ENCODE measurements around the gene CRISPLD2.

The CRISPLD2 gene, protein sequence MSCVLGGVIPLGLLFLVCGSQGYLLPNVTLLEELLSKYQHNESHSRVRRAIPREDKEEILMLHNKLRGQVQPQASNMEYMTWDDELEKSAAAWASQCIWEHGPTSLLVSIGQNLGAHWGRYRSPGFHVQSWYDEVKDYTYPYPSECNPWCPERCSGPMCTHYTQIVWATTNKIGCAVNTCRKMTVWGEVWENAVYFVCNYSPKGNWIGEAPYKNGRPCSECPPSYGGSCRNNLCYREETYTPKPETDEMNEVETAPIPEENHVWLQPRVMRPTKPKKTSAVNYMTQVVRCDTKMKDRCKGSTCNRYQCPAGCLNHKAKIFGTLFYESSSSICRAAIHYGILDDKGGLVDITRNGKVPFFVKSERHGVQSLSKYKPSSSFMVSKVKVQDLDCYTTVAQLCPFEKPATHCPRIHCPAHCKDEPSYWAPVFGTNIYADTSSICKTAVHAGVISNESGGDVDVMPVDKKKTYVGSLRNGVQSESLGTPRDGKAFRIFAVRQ

DNA sequence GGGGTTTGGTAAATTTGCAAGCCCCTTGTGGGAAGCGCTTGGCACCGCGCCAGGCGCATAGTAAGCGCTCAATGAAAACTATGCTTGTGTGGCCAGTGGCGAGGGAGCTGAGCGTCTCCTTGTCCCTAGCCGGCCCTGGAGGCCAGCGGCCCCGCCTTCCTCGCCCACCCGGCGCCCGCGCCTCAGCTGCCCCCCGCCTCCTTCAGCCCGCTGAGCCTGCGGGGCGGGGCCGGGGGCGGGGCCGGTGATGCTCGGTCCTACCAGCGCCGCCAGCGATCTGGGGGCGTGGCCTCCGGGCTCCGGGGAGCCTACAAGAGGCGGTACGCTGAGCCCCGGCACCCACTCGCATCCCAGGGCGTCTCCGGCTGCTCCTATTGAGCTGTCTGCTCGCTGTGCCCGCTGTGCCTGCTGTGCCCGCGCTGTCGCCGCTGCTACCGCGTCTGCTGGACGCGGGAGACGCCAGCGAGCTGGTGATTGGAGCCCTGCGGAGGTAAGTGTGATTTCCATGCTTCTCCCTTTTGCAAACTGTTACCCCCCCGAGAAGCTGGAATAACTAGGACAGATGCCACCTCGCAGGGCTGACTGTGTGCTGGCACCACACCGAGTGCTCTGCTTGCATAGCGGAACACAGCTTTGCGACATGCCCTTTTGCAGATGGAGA is at the start of gene CRISPLD2:
Gene CRISPLD2 (plus strand): TSS at position 342 of the 661 bp plus-strand sequence. CDS start 18,511 bp downstream, outside the sequence.
- DNase-seq (ENCODE audit: low read depth) = peak; percentile 82

DNA sequence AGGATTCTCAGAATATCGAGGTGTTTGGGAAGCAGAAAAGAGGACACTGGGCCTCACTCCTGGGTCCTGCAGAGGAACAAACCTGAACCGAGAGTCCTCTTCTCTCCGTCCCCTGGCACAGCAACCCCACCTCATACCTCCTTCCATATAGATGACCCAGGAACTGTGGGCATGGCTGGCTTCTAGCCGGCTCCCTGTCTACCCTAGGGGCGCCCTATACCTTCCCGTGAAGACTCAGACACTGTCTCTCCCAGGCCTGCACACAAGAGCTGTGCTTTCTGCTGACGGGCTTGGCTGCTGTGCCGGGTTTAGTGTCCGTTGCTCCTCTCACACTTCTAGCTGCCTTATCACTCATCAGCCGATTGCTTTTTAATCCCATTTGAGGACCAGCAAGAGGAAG is 46.5 kb upstream of the CRISPLD2 start:
- no peak for DNase-seq (ENCODE audit: low read depth)

DNA sequence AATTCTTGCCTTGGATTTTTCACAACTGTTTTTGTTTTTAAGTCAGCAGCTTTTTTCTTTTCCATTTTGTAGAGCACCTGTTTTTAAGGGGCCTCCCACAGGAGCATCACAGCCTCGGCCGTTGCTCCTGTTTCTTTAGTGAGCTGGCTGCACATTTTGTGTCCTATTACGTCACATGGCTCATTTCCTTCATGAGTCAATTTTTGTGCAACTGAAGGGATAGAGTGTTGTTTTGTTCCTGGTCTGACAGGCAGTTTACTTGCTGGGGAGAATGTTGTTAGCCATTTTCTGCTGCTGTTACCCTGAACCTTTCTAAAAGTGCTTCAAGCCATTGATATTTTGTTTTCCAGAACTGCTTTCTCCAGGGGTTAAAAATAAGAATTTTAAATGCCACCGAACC is 45.0 kb upstream of the CRISPLD2 start:
- DNase-seq (ENCODE audit: low read depth) = no peak

DNA sequence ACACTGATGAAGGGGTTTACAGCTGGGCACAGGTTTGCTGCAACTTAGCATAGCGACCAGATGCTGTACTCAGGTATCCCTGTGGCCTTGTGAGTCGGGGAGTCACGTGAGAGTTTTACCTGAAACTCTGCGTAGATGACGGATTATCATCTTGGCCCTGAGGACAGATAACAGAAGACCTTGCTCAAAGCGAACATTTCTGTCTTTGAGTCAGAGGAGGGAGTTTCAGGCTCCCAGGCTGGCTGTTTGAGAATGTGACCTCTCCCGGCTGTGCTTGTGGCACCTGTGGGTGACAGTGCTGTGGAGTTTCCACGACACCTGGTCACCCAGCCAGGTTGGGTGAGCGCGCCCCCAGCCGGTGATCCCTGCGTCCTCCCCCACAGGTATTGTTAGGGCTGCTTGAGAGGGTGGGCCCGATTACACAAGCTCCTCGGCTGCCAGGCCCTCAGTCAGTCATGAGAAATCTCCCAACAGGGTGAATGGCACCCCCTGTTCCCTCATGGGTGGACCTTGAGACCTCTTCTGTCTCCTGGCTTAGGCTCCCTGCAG is 44.4 kb upstream of the CRISPLD2 start:
- DNase-seq (ENCODE audit: low read depth) = no peak

DNA sequence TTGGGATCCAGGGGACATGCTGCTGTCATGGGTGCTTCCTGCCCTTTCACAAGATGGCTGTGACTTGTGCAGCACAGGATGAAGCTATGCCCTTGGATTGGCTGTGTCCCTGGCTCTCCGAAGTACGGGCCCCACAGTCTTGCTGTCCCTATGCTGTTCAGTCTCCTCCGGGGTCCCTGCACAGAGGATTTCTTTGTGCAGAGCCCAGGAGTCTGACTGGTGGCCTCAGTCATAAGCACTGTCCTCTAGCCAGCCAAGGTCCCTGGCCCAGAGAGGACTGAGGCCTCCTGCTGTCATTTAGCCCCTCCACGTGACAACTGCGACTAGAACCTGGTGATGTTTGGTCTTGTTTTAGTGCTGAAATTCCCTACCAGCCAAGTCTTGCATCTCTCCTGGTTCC is 42.4 kb upstream of the CRISPLD2 start:
- no peak for DNase-seq (ENCODE audit: low read depth)

DNA sequence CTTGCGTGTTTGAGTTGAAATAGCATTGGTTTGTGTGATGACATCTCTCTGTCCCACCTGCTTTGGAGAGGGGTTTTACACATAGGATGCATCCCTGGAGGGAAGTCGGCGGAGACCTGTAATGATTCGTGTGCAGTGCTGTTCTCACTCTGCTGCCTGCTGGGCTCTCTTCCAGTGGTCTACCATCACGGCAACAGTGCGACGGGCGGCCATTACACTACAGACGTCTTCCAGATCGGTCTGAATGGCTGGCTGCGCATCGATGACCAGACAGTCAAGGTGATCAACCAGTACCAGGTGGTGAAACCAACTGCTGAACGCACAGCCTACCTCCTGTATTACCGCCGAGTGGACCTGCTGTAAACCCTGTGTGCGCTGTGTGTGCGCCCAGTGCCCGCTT is 41.1 kb upstream of the CRISPLD2 start:
- DNase-seq (ENCODE audit: low read depth) = no peak

DNA sequence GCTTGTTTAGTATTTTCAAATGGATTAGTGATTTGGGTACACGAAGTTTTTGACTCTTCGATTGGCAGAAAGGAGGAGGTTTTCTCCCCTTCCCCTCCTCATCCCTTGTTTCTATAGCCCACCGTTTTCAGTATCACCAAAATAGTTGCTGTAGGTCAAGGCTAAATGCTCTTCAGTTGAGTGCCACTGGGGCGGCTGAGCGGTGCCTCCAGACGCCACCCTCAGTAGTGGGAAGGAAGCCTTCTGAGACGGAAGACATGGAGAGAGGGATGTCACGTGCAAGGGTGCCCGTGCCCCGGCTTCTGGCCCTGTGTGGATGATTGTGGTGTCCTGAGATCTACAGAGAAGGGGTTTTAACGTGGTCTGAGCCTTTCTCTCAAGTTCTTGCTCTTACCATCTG is 39.7 kb upstream of the CRISPLD2 start:
- DNase-seq (ENCODE audit: low read depth) = no peak

DNA sequence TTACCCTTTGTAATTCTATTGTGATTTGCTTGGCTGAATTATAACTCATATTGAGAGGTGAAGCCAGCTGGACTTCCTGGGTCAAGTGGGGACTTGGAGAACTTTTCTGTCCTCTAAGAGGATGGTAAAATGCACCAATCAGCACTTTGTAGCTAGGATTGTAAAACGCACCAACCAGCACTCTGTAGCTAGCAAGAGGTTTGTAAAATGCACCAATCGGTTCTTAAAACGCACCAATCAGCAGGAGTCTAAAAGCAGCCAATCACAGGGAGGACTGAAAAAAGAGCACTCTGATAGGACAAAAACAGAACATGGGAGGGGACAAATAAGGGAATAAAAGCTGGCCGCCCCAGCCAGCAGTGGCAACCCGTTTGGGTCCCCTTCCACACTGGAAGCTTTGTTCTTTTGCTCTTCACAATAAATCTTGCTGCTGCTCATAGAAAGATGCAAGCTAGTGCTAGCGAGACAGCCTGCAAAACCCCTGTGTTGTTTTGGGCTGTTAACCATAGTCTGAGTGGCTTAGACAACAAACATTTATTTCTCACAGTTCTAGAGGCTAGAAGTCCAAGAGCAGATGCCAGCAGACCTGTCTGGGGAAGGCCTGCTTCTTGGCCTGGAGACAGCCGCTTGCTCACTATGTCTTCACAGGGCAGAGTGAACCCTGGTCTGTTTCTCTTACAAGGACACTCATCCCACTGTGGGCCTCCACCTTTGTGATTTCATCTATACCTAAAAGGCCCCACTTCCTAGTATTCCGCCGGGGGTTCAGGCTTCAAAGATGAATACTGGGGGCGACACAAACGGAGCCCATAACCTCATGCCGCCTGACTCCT is 39.0 kb upstream of the CRISPLD2 start:
- no peak for DNase-seq (ENCODE audit: low read depth)

DNA sequence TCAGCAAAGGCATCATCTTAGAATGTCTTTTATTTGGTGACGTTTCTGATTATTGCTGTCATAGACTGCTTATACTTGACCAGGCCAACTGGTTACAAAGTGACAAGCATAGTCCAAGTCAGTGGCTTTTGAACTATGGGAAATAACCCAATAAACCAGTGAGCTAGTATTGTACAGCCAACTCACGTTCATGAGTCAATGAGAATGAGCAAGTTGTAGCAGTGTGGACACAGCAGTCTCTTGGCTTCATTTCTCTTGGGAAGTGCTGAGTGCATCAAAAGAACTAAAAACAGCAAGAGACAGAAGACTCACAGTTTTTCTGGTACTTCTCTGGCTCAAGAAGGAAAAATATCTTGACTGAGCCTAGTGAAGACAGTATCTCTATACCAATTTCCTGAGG is 36.9 kb upstream of the CRISPLD2 start:
- DNase-seq (ENCODE audit: low read depth) = no peak

DNA sequence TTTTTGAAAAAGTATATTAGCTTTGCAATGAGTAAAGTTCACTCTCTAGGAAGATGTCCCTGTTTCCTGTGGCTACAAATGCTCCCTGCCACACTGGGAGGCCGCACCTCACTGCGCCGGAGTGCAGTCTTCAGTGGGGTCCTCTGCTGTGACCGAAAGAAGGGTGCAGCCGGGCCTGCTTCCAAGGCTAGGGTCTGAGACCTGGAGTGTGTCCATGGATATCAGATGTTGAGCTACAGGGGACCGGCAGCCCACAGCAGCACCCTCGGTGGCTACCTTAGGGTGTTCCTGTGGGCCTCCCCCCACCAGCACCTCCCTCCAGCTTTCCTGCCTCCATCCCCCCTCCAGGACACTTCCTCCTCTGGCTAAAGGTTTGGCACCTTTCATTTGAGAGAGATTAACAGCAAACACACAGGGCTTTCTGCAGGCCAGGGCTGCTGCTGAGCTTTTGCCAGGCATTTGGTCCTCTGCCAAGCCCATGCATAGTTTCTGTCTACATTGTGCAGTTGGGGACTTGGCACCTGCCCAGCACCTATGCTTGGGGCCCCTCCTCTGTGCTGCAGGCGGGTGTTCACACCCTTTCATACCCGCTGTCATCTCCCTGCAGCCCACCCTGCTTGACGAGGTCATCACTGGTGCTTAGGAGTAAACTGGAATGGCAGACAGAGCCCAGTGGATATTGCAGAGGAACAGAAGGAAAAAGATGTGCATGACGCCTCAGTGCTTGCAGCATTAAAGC is 33.8 kb upstream of the CRISPLD2 start:
- no peak for DNase-seq (ENCODE audit: low read depth)

DNA sequence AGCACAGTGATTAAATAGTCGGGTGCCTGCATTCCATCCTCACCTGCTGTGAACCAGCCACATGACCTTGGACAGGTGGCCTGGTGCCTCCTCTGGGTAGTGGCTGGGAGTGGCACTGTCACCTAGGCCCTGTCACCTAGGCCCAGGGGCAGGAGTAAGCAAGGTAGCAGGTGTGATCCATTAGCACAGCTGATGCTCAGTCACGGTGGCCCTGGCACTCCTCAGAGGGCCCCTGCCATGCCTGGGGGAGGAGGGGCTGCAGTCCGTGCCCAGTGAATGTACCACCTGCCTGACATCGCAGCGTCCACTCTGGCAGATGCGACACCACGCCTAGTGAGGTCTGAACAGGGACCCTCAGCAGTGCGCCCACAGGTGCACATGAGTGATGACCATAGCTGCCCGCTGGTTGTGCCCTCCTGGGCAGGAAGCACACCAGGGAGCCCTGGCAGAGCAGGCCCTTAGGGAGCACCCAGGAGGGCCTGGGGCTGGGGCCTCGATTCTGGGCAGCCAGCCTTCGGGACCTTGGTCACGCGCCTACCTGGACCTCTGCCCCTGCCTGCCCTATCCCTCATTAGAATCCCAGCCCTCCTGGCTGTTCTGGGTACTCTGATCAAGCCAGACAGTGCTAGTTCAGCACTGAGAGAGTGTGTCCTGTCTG is 33.1 kb upstream of the CRISPLD2 start:
- DNase-seq (ENCODE audit: low read depth) = no peak

DNA sequence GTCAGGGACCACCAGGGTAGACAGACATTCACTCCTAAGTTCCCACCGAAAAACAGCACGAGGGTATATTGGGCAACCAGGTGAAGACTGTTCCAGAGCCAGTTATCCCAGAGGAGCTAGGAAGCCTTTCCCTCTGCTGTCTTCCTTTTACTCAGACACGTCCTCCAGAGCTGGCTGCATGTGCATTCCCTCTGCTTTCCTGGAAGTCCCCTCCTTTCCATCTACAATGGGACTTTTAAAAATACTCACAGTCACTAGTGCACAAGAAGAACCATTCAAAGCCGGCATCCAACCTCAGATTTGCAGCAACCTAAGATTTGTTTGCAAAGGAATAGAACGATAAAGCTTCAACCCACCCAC is 32.5 kb upstream of the CRISPLD2 start:
- DNase-seq (ENCODE audit: low read depth) = no peak

DNA sequence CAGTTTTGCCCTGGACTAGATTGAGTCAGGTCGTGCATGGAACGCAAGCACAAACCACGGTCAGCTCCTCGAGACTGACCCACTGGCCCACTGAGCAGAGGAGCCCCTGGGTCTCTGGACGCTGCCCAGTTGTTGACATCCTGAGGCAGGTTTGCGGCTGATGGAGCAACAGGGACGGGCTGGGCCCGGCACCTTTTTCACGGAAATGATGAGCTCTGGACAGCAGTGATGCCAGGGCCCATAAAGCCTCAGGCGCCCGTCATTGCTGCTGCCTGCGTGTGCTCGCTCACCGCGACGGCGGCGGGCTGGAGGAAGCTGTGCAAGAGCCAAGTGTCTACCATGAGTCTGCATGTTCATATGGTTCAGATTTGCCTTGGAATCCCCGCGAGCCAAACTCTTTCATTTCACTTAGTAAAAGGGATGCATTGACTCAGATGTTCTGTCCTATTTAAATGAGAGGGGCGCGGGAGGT is 30.8 kb upstream of the CRISPLD2 start:
- DNase-seq (ENCODE audit: low read depth) = no peak

DNA sequence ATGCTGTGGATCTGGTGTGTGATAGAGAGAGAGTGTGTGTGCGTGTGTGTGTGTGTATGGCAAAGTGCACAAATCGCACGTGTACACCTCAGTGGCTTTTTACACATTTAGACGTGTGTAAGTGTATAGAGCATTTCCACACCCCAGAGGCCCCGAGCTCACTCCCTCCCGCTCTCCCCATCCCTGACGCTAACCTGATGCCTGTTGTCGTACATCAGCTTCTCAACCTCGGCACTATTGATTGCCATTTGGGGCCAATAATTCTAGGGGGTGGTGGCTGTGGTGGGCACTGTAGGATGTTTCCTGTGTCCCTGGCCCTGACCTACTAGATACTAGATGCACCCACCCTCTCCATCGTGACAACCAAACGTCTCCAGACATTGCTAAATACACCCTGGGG is 30.4 kb upstream of the CRISPLD2 start:
- no peak for DNase-seq (ENCODE audit: low read depth)

DNA sequence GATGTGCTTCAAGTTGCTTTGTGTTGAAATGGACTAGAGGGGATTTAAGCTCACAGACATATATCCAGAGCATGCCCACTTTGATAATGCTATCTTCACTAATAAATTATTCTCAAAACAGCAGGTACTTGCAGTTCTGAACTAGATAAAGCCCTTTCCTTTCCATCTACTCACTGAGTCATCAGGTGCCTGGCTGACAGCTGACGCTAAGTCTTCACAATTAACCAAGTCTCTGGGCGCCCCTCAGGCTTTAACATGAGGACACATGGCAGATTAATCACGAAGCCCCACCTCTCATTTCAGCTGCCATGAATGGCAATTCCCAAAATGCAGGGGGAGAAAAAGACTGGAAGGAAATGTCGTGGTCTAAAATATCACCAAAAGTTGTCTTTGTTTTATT is 29.5 kb upstream of the CRISPLD2 start:
- DNase-seq (ENCODE audit: low read depth) = no peak

DNA sequence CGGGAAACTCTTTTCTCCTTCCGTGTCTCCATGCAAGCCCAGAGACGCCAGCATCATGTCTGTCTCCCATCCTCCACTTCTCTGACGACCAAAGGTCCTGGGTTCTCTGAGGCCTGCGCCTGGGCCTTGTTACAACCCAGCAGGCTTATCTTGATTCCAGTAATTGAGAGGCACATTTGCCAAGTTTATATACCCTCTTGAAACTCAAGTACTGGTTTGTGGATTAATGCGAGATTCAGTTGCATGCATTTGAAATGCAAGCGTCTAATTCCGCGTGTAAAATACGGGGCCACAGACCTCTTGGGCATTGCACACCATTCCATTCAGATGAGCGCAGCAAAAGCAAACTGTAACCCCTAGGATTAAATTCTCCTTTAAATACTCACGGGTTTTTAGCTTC is 28.7 kb upstream of the CRISPLD2 start:
- DNase-seq (ENCODE audit: low read depth) = no peak

DNA sequence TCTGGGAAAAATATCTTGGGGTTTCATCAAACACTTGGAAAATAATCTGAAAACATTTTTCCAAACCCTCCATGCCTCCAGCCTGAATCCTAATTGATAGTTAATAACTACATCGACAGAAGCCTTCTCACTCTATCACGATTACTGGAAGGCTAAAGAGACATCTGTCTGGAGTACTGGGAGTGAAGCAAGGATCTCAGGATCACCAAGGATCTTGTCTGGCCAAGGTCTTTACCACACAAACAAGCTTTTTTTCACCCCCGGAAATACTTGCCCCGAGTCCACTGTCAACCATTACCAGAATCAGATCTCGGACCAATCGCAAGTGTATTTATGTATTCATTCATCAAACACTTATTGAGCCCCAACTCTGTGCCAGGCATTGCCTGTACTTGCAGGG is 28.3 kb upstream of the CRISPLD2 start:
- DNase-seq (ENCODE audit: low read depth) = no peak

DNA sequence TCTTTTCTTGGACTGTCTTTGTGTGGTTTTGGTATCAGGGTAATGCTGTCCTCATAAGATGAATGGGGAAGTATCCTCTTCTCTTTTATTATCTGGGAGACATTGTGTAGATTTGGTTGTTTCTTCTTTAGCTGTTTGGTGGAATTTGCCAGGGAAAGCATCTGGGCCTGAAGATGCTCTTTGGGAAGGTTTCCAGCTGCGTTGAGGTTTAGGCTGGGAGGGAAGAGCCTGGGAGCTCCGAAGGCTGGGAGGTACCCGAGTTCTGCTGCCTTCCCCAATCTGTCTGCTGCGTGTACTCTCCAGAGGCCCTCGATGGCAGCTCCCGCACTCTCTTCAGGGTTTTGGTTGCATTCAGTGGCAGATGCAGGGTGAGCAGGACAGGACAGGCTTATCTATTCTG is 25.6 kb upstream of the CRISPLD2 start:
- no peak for DNase-seq (ENCODE audit: low read depth)

DNA sequence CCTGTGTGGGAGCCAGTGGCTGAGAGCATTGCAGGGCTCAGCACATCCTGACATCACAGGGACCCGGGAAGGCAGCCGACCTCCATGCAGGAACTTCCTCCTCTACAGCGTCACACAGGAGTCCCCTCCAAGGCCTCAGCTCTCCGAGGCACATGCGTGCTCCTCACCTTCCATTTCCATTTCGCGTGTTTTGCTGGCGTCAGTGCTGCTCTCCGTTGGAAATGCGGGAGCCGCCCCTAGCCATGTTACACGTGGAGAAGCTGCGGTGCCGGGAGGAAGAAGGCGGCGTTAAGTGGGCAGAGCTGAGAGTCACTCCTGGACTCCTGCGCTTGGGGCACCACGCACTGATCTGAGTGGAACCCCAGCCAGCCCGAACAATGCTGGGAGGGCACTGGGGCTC is 25.2 kb upstream of the CRISPLD2 start:
- no peak for DNase-seq (ENCODE audit: low read depth)

DNA sequence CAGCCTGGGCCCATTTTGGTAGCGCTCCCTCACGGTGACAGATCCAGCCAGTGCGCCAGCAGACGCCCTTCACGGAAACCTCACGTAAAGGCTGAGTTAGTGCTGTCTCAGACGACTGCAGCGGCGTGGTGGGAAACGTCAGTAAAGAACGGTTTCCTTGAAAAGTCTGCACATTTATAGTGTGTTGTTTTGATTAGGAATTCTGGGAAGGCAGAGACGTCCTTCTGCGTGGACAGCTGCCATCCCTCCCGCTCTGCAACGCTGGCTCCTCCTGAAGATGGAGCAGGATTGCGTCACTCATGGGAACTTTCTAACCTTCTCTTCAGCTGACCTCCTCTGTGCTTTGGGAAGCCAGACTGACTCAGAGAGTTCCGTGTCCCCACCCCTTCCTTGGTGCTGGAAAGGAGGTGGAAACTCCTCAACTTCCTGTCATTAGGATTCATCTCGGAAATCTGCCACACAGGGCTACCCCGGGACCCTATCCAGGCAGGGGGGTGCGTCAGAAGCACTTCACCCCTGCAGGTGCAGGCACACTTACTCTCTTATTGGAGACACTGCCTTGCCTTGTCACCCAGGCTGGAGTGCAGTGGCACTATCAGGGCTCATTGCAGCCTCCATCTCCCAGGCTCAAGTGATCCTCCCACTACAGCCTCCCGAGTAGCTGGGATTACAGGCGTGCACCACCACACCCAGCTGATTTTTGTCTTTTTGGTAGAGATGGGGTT is 24.3 kb upstream of the CRISPLD2 start:
- no peak for DNase-seq (ENCODE audit: low read depth)

Data from activated T-cell treated with anti-CD3 and anti-CD28 coated beads for 24 hours (primary cell).